Activated gamma-delta T cell treated with Interleukin-2 at 50 U/mL for 16 hours (primary cell): ENCODE results near the gene RNU6-9.
"Not testable (repeated sequence)": the region's sequence is repeated elsewhere in the genome, so short reads cannot be mapped to it uniquely, and the experiment has no call there.

Source experiments
- DNase-seq: peaks from one replicate; pipeline ENCODE4 v3.0.0-alpha.2; 2020

The RNU6-9 gene

GRCh38 chr19:892894-893689 lies at the start of gene RNU6-9, which contains the start of gene MED16:
TSS of gene RNU6-9 (plus strand) at chr19:893484.
TSS of gene MED16 (minus strand) at chr19:893187. CDS start at chr19:891131, 2,056 bp downstream.
- peak; percentile 87 for DNase-seq

- DNase-seq: no peak
These were observed 49.3 kb upstream of the RNU6-9 start for GRCh38 chr19:843836-844545.

- no peak for DNase-seq
These were observed 48.7 kb upstream of the RNU6-9 start for GRCh38 chr19:844546-844971.

DNA sequence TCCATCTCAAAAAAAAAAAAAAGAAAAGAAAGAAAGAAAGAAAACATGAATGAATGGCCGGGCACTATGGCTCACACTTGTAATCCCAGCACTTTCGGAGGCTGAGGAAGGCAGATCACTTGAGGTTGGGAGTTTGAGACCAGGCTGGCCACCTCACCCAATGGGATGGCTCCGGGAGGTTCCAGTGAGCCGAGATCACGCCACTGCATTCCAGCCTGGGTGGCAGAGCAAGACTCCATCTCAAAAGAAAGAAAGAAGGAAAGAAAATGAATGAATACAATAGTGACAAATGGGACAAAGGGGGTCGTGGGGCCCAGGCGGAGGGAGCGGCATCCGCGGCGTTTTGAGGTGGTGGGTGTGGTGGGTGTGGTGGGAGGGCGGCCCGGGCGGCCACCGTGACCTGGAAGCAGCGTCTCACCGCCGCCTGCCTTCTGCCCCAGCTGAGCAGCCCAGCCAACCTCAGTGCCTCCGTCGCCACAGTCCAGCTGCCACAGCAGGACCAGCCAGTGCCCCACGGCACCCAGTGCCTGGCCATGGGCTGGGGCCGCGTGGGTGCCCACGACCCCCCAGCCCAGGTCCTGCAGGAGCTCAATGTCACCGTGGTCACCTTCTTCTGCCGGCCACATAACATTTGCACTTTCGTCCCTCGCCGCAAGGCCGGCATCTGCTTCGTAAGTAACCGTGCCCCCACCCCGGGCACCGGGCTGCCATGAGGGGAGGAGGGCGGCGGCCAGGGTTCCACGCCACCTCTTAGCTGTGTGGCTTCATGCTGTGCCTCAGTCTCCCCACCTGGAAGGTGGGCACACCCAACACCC lies 47.4 kb upstream of the RNU6-9 start:
- no peak for DNase-seq

GRCh38 chr19:848386-848921 lies 44.8 kb upstream of the RNU6-9 start:
- no peak for DNase-seq

DNA sequence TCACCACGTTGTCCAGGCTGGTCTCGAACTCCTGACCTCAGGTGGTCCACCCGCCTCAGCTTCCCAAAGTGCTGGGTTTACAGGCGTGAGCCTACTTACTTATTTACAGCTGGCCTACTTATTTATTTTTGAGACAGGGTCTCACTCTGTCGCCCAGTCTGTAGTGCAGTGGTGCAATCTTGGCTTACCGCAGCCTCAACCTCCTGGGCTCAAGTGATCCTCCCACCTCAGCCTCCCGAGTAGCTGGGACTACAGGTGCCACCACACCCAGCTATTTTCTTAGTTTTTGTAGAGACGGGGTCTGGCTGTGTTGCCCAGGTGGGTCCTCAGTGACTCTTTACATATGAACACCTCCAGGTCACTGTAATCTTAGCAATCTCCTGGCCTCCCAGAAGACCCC lies 44.1 kb upstream of the RNU6-9 start:
- not testable (repeated sequence) for DNase-seq

- no peak for DNase-seq
These were observed 42.9 kb upstream of the RNU6-9 start for GRCh38 chr19:850221-850978.

- DNase-seq: no peak
These were observed 42.3 kb upstream of the RNU6-9 start for GRCh38 chr19:850979-851335.

DNA sequence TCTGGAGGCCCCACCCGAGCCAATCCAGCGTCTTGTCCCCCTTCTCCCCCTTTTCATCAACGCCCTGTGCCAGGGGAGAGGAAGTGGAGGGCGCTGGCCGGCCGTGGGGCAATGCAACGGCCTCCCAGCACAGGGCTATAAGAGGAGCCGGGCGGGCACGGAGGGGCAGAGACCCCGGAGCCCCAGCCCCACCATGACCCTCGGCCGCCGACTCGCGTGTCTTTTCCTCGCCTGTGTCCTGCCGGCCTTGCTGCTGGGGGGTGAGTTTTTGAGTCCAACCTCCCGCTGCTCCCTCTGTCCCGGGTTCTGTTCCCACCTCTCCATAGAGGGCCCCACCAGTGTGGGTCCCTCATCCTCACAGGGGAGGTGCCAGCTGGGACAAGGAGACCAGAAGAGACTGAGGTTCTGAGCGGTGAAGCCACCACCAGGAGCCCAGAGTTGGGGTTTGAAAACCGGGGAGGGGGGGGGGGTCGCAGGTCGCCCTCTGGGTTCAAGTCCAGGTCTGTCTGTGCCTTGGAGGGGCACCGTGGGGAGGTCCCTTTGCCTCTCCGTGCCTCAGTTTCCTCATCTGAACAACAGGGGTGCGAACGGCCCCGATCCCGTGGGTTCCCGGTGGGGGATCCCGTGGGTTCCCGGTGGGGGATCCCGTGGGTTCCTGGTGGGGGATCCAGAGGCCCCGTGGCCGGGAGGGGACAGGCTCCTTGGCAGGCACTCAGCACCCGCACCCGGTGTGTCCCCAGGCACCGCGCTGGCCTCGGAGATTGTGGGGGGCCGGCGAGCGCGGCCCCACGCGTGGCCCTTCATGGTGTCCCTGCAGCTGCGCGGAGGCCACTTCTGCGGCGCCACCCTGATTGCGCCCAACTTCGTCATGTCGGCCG lies 40.9 kb upstream of the RNU6-9 start, which contains the start of gene ELANE:
Gene ELANE (plus strand): TSS at position 168 of the 878 bp plus-strand sequence. CDS start 26 bp downstream, at position 194.
- no peak for DNase-seq

DNA sequence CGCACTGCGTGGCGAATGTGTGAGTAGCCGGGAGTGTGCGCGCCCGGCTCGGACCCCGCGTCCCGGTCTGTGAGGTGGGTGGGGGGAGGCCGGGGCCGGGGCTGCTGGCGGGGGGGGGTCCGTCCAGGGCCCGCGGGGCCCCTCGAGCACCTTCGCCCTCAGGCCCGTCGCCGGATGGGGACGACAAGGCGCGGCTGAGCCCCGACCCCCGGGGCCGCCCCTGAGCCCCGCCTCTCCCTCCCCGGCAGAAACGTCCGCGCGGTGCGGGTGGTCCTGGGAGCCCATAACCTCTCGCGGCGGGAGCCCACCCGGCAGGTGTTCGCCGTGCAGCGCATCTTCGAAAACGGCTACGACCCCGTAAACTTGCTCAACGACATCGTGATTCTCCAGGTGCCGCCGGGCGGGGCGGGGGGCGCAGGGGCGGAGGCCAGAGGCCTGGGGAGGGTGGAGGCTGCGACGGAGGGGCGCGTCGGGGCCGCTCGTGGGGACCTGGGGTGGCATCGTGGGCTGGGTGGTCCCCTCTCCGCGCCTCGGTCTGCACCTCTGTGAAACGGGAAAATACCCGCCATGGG lies 40.2 kb upstream of the RNU6-9 start:
- DNase-seq: no peak

DNA sequence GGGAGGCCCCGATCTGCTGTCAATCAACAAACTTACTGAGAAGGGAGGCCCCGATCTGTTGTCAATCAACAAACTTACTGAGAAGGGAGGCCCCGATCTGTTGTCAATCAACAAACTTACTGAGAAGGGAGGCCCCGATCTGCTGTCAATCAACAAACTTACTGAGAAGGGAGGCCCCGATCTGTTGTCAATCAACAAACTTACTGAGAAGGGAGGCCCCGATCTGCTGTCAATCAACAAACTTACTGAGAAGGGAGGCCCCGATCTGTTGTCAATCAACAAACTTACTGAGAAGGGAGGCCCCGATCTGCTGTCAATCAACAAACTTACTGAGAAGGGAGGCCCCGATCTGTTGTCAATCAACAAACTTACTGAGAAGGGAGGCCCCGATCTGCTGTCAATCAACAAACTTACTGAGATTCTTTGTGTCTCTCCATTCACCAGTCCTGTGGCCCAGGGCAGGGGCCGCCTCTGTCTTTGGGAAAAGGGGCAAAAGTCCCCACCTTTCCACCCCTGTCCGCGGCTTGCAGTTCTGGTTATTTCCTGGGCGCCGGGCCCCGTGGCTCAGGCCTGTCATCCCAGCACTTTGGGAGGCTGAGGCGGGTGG lies 39.6 kb upstream of the RNU6-9 start:
- DNase-seq: not testable (repeated sequence)

GRCh38 chr19:854549-854948 lies 38.7 kb upstream of the RNU6-9 start:
- DNase-seq: no peak

DNA sequence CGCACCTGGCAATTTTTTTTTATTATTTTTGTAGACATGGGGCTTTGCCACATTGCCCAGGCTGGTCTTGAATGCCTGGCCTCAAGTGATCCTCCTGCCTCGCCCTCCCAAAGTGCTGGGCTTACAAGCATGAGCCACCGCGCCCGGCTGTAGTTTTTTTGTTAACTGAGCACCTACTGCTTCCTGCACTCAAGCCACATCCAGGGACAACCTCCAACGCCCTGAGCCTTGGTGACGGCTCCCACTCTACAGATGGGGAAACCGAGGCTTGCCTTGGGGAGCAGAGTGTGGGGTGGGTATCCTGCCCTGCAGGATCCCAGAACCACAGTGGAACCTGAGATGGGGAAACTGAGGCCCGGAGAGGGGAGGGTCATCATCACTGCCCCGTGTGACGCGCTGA lies 38.1 kb upstream of the RNU6-9 start:
- DNase-seq: no peak

GRCh38 chr19:855566-856120 lies 37.6 kb upstream of the RNU6-9 start:
- no peak for DNase-seq

DNA sequence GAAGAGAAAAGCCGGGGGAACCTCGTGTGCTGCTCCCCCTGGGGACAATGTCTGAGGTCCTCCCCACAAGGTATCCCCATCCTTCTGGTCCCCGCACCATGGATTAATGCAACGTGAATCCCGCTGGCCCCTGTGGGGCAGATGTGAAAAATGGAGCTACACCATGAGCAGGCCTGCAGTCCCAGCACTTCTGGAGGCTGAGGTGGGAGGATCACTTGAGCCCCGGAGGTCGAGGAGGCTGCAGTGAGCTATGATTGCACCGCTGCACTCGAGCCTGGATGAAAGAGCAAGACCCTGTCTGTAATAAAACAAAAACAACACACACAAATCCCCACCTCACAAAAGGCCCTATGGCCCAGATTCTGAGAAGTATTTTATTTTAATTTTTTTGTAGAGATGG lies 35.0 kb upstream of the RNU6-9 start:
- DNase-seq: no peak

DNA sequence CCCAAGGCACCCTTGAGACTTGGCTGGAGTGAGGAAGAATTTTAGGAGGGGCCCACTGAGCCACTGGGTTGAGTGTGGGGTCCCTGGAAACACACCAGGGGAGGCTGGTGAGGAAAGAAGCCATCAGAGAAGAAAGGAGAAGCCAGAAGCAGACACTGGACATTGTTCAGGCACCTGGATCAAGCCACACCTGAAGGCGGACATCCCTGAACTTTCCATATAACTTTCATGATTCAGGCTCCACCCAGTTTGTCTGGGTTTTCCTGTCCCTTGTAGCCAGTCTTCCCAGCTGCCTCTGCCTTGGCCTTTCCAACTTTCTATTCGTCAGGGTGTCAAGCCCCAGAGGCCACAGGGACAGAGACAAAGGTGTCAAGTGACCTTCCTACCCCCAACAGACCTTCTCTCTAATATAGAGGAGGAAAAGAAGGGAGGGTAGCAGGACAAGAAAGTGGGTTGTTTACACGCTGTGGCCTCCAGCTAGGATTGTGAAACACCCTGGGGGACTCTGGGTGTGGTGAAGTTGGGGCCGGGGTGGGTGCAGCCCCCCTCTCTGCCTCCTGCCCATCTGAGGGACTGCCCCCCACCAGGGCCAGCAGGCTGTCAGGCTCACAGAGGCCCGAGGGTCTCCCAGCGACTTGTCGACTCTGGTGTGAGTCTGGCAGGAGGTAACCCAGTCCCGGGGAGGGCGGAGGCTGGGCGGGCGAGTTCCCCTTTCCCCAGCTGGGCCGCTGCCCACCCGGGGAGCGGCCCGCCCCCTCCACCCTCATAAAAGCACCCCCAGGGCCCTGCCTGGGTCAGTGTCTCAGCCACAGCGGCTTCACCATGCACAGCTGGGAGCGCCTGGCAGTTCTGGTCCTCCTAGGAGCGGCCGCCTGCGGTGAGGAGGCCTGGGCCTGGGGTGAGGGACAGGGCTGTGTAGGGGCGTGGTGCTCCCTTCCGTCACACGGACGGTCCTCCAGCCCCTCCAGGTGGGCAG lies 34.1 kb upstream of the RNU6-9 start, which contains the start of gene CFD:
Gene CFD (plus strand): TSS at position 797 of the 976 bp plus-strand sequence. CDS start 26 bp downstream, at position 823.
- DNase-seq: no peak

DNA sequence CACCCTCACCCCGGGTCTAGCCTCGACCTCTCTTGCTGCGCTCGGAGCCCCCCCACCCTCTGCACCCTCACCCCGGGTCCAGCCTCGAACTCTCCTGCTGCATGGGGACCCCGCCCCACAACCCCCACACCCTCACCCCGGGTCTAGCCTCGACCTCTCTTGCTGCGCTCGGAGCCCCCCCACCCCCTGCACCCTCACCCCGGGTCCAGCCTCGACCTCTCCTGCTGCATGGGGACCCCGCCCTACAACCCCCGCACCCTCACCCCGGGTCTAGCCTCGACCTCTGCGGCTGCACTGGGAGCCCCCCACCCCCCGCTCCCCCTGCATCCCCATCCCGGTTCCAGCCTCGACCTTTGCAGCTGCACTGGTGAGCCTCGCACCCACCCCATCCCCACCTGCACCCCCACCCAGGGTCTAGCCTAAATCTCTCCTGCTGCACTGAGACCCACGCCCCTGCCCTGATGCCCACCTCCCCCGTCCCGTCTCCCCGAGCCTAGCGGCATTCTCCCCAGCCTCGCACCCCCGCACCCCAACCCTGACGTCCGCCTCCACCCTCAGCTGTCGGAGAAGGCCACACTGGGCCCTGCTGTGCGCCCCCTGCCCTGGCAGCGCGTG lies 32.0 kb upstream of the RNU6-9 start:
- DNase-seq: no peak
